K562 (cell line): ENCODE data around the gene PBX2. TPM values are rescaled to one million over a fixed set of nuclear protein-coding genes. Genes with fewer than 3 reads are reported as not detected.
A peak's percentile ranks its signal among the peaks of the same experiment; 100 is the strongest.

ENCODE experiments used
- ARID1B ChIP-seq: fragments of 450-650 bp; IDR thresholded peaks from 2 replicates; pipeline ENCODE4 v1.6.1; 2016; ENCODE audit warnings: antibody characterized with exemption, mild to moderate bottlenecking, inconsistent platforms
- ATF1 ChIP-seq, 2 experiments: fragments of 450-650 bp in 1 of 2; IDR thresholded peaks; 2 replicates each; pipeline ENCODE4 v1.6.1; 2016; ENCODE audit warnings: missing compliant biosample characterization in 1 of 2, missing genetic modification characterization in 1 of 2
- CREB1 ChIP-seq, 2 experiments: sonication (generic) in 1 of 2; formaldehyde crosslinking in 1 of 2; IDR thresholded peaks; 2 replicates each; pipeline versions ENCODE4 v1.6.1 to v1.8.0; 2012 to 2022; ENCODE audit warnings: inconsistent platforms in 1 of 2, mild to moderate bottlenecking in 1 of 2, missing genetic modification reagents in 1 of 2, moderate library complexity in 1 of 2
- CREM ChIP-seq: IDR thresholded peaks from 2 replicates; pipeline ENCODE4 v1.6.1; 2014; ENCODE audit warnings: antibody characterized with exemption, low read depth
- EHMT2 ChIP-seq: fragments of 450-650 bp; IDR thresholded peaks from 2 replicates; pipeline ENCODE4 v1.6.1; 2018; ENCODE audit warnings: antibody characterized with exemption
- FOS ChIP-seq: IDR thresholded peaks from 3 replicates; pipeline ENCODE4 v1.6.1; 2011; ENCODE audit not compliant: insufficient read length; ENCODE audit errors: extremely low read depth
- HDGF ChIP-seq: fragments of 450-650 bp; IDR thresholded peaks from 2 replicates; pipeline ENCODE4 v1.6.1; 2016
- HMGN3 ChIP-seq: IDR thresholded peaks from 2 replicates; pipeline ENCODE4 v1.6.1; 2011; ENCODE audit warnings: borderline replicate concordance, low read depth, mild to moderate bottlenecking, mixed read lengths, low read length; ENCODE audit not compliant: insufficient read length; ENCODE audit errors: extremely low read depth
- NCOA2 ChIP-seq, 2 experiments: fragments of 450-650 bp; IDR thresholded peaks; 2 replicates each; pipeline ENCODE4 v1.6.1; 2018; ENCODE audit warnings: mild to moderate bottlenecking in 2 of 2, moderate library complexity in 1 of 2; ENCODE audit not compliant: partially characterized antibody in 2 of 2
- NR2C1 ChIP-seq, 2 experiments: fragments of 450-650 bp; IDR thresholded peaks; 2 replicates each; pipeline ENCODE4 v1.6.1; 2017; ENCODE audit warnings: mild to moderate bottlenecking in 2 of 2, antibody characterized with exemption in 1 of 2, inconsistent platforms in 1 of 2, missing compliant biosample characterization in 1 of 2, missing genetic modification characterization in 1 of 2
- PKNOX1 ChIP-seq: fragments of 450-650 bp; IDR thresholded peaks from 2 replicates; pipeline ENCODE4 v1.6.1; 2016
- RBM14 ChIP-seq: fragments of 200-400 bp; formaldehyde crosslinking; IDR thresholded peaks from 2 replicates; pipeline ENCODE4 v1.6.1; 2018; ENCODE audit warnings: low read depth, mild to moderate bottlenecking, low read length, moderate library complexity, borderline replicate concordance; ENCODE audit not compliant: insufficient read depth
- RFX7 ChIP-seq: fragments of 250-450 bp; sonication (Bioruptor Pico); IDR thresholded peaks from 2 replicates; pipeline ENCODE4 v1.5.1; 2021; ENCODE audit warnings: mild to moderate bottlenecking
- SP1 ChIP-seq: sonication (generic); formaldehyde crosslinking; IDR thresholded peaks from 2 replicates; pipeline ENCODE4 v1.8.1; 2022; ENCODE audit warnings: mild to moderate bottlenecking, missing genetic modification reagents
- TAF9B ChIP-seq: fragments of 450-650 bp; IDR thresholded peaks from 2 replicates; pipeline ENCODE4 v1.6.1; 2018; ENCODE audit warnings: mild to moderate bottlenecking; ENCODE audit not compliant: partially characterized antibody
- ZNF133 ChIP-seq: fragments of 250-450 bp; sonication (Bioruptor Pico); IDR thresholded peaks from 2 replicates; pipeline ENCODE4 v1.4.0; 2020; ENCODE audit warnings: mild to moderate bottlenecking
- ZNF76 ChIP-seq: fragments of 250-450 bp; sonication (Bioruptor Pico); IDR thresholded peaks from 2 replicates; pipeline ENCODE4 v1.4.0; 2020; ENCODE audit warnings: mild to moderate bottlenecking, moderate library complexity, borderline replicate concordance
- polyA plus RNA-seq, 8 experiments: library from polyadenylated mRNA; depleted of rRNA in 4 of 8; stranded (reverse) in 5 of 8; unstranded in 3 of 8; fragments of >200 nt; fragmentation: Nextera tagmentation in 2 of 8; fragmentation: Illumina TruSeq in 1 of 8; extraction: Ambion mirVana in 2 of 8; extraction: Trizol in 1 of 8; gene quantifications; 2 replicates each; pipeline versions ENCODE4 v1.2.1 to v1.2.3, GENCODE V29; 2011 to 2014; ENCODE audit warnings: inconsistent platforms in 1 of 8, missing spikeins in 1 of 8
- total RNA-seq, 7 experiments: library from RNA; depleted of rRNA in 6 of 7; stranded (reverse); fragments of >200 nt in 6 of 7; fragmentation: Illumina TruSeq in 2 of 7; extraction: Trizol in 2 of 7; gene quantifications; 2 replicates each; pipeline versions ENCODE4 v1.2.1 to v1.2.3, GENCODE V29; 2011 to 2021; ENCODE audit warnings: low replicate concordance in 1 of 7
- TF ChIP-seq, protein P1 (sequence below), 2 experiments: fragments of 450-650 bp; IDR thresholded peaks; 2 replicates each; pipeline ENCODE4 v1.6.1; 2018; ENCODE audit warnings: mild to moderate bottlenecking in 2 of 2, low read depth in 1 of 2; ENCODE audit not compliant: partially characterized antibody in 2 of 2
- TF ChIP-seq, protein P2 (sequence below), 2 experiments: IDR thresholded peaks; 2 replicates each; pipeline ENCODE4 v1.6.1; 2011; ENCODE audit warnings: borderline replicate concordance in 1 of 2, control low read depth in 1 of 2, low read depth in 1 of 2, low read length in 1 of 2, mild to moderate bottlenecking in 1 of 2, mixed read lengths in 1 of 2, moderate library complexity in 1 of 2; ENCODE audit not compliant: insufficient read depth in 1 of 2, insufficient read length in 1 of 2, poor library complexity in 1 of 2, severe bottlenecking in 1 of 2; ENCODE audit errors: extremely low read depth in 1 of 2

Gene PBX2
- total and polyA plus RNA-seq, 9 of the 15 experiments (the other 6 are each of a cell fraction or from before 2014, with no cell fraction given): 1.9 to 134 (median 62.5) TPM

DNA sequence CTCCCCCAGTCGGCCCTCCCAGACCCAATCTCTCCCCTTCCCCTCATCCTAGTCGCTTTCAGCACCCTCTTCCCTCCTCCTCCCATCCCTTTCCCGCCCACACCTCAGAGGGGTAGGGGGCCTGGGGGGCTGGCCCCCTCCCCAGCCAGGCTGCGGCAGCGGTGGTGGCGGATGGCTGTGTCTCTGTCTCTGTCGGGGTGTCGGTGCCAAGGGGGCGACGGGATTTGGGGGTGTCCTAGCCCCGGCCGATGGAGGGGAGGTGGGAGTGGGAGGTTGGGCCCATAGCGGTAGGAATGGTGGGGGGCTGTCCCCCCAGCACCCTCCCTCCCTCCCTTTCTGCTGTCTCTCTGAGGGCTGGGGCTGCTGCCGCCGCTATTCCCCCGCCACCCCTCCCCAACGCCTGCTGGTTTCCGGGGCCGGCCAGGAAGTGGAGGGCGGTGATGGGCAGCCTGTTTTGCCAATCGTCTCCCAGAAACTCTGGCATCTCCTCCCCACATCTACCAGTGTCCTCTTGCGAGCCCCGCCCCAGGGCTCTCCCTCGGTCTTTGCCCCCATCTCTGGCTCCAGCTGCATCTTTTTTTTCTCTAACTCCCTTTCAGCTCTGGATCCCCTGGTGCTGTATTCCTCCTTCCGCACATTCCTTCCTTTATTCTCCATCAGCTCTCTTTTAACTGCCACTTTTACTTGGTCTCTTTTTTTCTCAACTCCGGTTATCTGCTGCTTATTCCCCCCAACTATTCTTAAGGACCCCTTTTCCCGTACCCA lies 14.1 kb downstream of the PBX2 start, which contains the start of gene AGPAT1 (continued):
- TF ChIP-seq TAF9B (peak; percentile 7), HMGN3 (peak; percentile 60), NCOA2 (IDR thresholded peaks at IDR 0.05; ENCODE audit: partially characterized antibody in 2 of 2) (no peak), EHMT2 (peak; percentile 68), CREB1 (IDR thresholded peaks at IDR 0.05) (0 out of 2 replicates have a peak, but pooled peaks have one; percentile 40), CREB1 (CRISPR knock-in tag; IDR thresholded peaks at IDR 0.05) (no peak; the same call in 1 of the 2 replicates), PKNOX1 (peak; percentile 100), CREM (peak; percentile 59), ATF1 (CRISPR knock-in tag; IDR thresholded peaks at IDR 0.05) (no peak), ATF1 (tag; IDR thresholded peaks at IDR 0.05) (peak; percentile 47), NR2C1 (IDR thresholded peaks at IDR 0.05) (peak; percentile 75; the same call in 1 of the 2 replicates), NR2C1 (tag; IDR thresholded peaks at IDR 0.05) (no peak), SP1 (CRISPR knock-in tag) (peak; percentile 53; the same call in 1 of the 2 replicates), RFX7 (0 out of 2 replicates have a peak, but pooled peaks have one; percentile 11), RBM14 (0 out of 2 replicates have a peak, but pooled peaks have one; percentile 40), ZNF133 (CRISPR knock-in tag) (no peak), ZNF76 (CRISPR knock-in tag) (no peak), HDGF (peak; percentile 93; the same call in 1 of the 2 replicates), ARID1B (peak; percentile 35), FOS (peak; percentile 76)
- TF ChIP-seq, protein P1, sequence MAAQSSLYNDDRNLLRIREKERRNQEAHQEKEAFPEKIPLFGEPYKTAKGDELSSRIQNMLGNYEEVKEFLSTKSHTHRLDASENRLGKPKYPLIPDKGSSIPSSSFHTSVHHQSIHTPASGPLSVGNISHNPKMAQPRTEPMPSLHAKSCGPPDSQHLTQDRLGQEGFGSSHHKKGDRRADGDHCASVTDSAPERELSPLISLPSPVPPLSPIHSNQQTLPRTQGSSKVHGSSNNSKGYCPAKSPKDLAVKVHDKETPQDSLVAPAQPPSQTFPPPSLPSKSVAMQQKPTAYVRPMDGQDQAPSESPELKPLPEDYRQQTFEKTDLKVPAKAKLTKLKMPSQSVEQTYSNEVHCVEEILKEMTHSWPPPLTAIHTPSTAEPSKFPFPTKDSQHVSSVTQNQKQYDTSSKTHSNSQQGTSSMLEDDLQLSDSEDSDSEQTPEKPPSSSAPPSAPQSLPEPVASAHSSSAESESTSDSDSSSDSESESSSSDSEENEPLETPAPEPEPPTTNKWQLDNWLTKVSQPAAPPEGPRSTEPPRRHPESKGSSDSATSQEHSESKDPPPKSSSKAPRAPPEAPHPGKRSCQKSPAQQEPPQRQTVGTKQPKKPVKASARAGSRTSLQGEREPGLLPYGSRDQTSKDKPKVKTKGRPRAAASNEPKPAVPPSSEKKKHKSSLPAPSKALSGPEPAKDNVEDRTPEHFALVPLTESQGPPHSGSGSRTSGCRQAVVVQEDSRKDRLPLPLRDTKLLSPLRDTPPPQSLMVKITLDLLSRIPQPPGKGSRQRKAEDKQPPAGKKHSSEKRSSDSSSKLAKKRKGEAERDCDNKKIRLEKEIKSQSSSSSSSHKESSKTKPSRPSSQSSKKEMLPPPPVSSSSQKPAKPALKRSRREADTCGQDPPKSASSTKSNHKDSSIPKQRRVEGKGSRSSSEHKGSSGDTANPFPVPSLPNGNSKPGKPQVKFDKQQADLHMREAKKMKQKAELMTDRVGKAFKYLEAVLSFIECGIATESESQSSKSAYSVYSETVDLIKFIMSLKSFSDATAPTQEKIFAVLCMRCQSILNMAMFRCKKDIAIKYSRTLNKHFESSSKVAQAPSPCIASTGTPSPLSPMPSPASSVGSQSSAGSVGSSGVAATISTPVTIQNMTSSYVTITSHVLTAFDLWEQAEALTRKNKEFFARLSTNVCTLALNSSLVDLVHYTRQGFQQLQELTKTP (IDR thresholded peaks at IDR 0.05; ENCODE audit: low read depth in 1 of 2, partially characterized antibody in 2 of 2): peak; percentile 41 to 55
- TF ChIP-seq, protein P2, sequence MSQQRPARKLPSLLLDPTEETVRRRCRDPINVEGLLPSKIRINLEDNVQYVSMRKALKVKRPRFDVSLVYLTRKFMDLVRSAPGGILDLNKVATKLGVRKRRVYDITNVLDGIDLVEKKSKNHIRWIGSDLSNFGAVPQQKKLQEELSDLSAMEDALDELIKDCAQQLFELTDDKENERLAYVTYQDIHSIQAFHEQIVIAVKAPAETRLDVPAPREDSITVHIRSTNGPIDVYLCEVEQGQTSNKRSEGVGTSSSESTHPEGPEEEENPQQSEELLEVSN (IDR thresholded peaks at IDR 0.05; ENCODE audit: borderline replicate concordance in 1 of 2, extremely low read depth in 1 of 2, insufficient read depth in 1 of 2, insufficient read length in 1 of 2, low read depth in 1 of 2, low read length in 1 of 2, poor library complexity in 1 of 2, severe bottlenecking in 1 of 2): peak in 1 of 2 experiments; percentile 19
